HG02571 (cell line): ENCODE measurements around the gene PTK7.

ENCODE experiments used
- ATAC-seq: cut with Tn5 transposase; IDR thresholded peaks from one replicate; pipeline ENCODE4 v1.9.1; 2021; ENCODE audit warnings: mild to moderate bottlenecking, moderate library complexity; ENCODE audit not compliant: unreplicated experiment

The PTK7 gene

GRCh38 chr6:43082806-43083655, 6.9 kb downstream of the PTK7 start:
- no peak for ATAC-seq

- no peak for ATAC-seq
Measured at GRCh38 chr6:43086022-43086658, 10.0 kb downstream of the PTK7 start.

GRCh38 chr6:43088654-43089056, 12.5 kb downstream of the PTK7 start:
- no peak for ATAC-seq

GRCh38 chr6:43089467-43089866, 13.4 kb downstream of the PTK7 start:
- ATAC-seq, result no peak

- ATAC-seq, result no peak
Measured at GRCh38 chr6:43089874-43090558, 13.9 kb downstream of the PTK7 start.

- ATAC-seq, result no peak
Measured at GRCh38 chr6:43090559-43090956, 14.4 kb downstream of the PTK7 start.

GRCh38 chr6:43091020-43091419, 14.9 kb downstream of the PTK7 start:
- no peak for ATAC-seq

GRCh38 chr6:43091436-43091991, 15.4 kb downstream of the PTK7 start:
- no peak for ATAC-seq

GRCh38 chr6:43092635-43093034, 16.5 kb downstream of the PTK7 start:
- ATAC-seq, result no peak

- ATAC-seq, result no peak
Measured at GRCh38 chr6:43093436-43094289, 17.5 kb downstream of the PTK7 start.

GRCh38 chr6:43095939-43096338, 19.8 kb downstream of the PTK7 start:
- ATAC-seq, result no peak

- no peak for ATAC-seq
Measured at GRCh38 chr6:43096451-43097097, 20.5 kb downstream of the PTK7 start.

- ATAC-seq, result no peak
Measured at GRCh38 chr6:43097098-43097489, 21.0 kb downstream of the PTK7 start.

- no peak for ATAC-seq
Measured at GRCh38 chr6:43097502-43097901, 21.4 kb downstream of the PTK7 start.

- no peak for ATAC-seq
Measured at GRCh38 chr6:43101497-43101896, 25.4 kb downstream of the PTK7 start.

- ATAC-seq, result no peak
Measured at GRCh38 chr6:43103253-43103876, 27.3 kb downstream of the PTK7 start.

GRCh38 chr6:43105538-43106222, 29.6 kb downstream of the PTK7 start:
- ATAC-seq, result no peak

- no peak for ATAC-seq
Measured at GRCh38 chr6:43107344-43108062, 31.4 kb downstream of the PTK7 start.
